Fibroblast of pulmonary artery (primary cell): ENCODE results near the gene PDHX.
A peak's percentile ranks its signal among the peaks of the same experiment; 100 is the strongest.

ENCODE experiments used
- DNase-seq: peaks from one replicate; pipeline ENCODE4 v3.0.0-alpha.2; 2010; ENCODE audit warnings: low read depth
- H3K4me3 ChIP-seq: replicated peaks from 2 replicates; pipeline ENCODE4 v1.5.1; 2011; ENCODE audit warnings: low read depth, mild to moderate bottlenecking, control low read depth, low read length, moderate library complexity
- CTCF ChIP-seq: IDR thresholded peaks from 2 replicates; pipeline ENCODE4 v1.5.1; 2011; ENCODE audit warnings: mild to moderate bottlenecking, control low read depth, low read length, inconsistent platforms; ENCODE audit errors: missing control alignments

PDHX gene

GRCh38 chr11:34988294-34989255 is 72.2 kb downstream of the PDHX start:
- no peak for DNase-seq
- no peak overlapping the region for H3K4me3 ChIP-seq
- no peak for TF ChIP-seq CTCF

GRCh38 chr11:34990916-34991315 is 74.5 kb downstream of the PDHX start:
- TF ChIP-seq CTCF = no peak

GRCh38 chr11:34994854-34995253 is 78.4 kb downstream of the PDHX start:
- DNase-seq = no peak
- no peak overlapping the region for H3K4me3 ChIP-seq
- TF ChIP-seq CTCF = no peak

More at GRCh38 chr11:34990916-34991315, 74.5 kb downstream of the PDHX start:
- H3K4me3 ChIP-seq = no peak overlapping the region
- DNase-seq = no peak

GRCh38 chr11:34996958-34997357 is 80.5 kb downstream of the PDHX start:
- H3K4me3 ChIP-seq = no peak overlapping the region
- no peak for TF ChIP-seq CTCF
- no peak for DNase-seq

GRCh38 chr11:34997952-34998528 is 81.6 kb downstream of the PDHX start:
- no peak overlapping the region for H3K4me3 ChIP-seq
- peak; percentile 47 for TF ChIP-seq CTCF
- peak; percentile 67 for DNase-seq

- no peak for DNase-seq
- H3K4me3 ChIP-seq = no peak overlapping the region
- no peak for TF ChIP-seq CTCF
These were observed 83.0 kb downstream of the PDHX start for GRCh38 chr11:34999453-34999852.
